Activated T-cell treated with anti-CD3 and anti-CD28 coated beads for 1 hour (primary cell): Measurements from ENCODE around the gene CAPN15.
"Not testable (repeated sequence)": the region's sequence is repeated elsewhere in the genome, so short reads cannot be mapped to it uniquely, and the experiment has no call there.

Source experiments
- DNase-seq: peaks from one replicate; pipeline ENCODE4 v3.0.0-alpha.2; 2020; ENCODE audit warnings: low read depth

The CAPN15 gene

GRCh38 chr16:592518-593306 is 65.2 kb downstream of the CAPN15 start:
- DNase-seq = no peak

GRCh38 chr16:593406-593805 is 65.9 kb downstream of the CAPN15 start:
- no peak for DNase-seq

- DNase-seq = no peak
These were observed 66.3 kb downstream of the CAPN15 start for GRCh38 chr16:593807-594206.

DNA sequence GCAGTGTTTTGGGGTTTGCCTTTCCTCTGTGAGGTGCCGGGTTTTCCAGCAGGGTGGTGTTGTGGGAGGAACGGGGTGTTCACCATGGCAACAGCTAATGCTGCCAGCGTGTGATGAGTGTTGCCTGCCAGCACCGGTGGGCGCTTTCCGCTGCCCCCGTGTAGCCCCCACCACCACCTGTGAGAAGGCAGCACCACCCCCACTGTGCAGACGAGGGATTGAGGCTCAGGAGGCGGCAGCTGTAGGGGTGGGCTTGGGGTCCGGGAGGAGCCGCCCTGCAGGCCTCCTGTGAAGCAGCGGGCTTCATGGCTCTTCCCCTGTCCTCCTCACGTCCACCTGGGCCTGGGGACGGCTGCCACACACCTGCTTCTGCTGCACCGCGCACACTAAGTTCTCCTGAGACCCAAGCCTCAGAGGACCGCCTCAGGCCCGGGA is 67.6 kb downstream of the CAPN15 start:
- no peak for DNase-seq

DNA sequence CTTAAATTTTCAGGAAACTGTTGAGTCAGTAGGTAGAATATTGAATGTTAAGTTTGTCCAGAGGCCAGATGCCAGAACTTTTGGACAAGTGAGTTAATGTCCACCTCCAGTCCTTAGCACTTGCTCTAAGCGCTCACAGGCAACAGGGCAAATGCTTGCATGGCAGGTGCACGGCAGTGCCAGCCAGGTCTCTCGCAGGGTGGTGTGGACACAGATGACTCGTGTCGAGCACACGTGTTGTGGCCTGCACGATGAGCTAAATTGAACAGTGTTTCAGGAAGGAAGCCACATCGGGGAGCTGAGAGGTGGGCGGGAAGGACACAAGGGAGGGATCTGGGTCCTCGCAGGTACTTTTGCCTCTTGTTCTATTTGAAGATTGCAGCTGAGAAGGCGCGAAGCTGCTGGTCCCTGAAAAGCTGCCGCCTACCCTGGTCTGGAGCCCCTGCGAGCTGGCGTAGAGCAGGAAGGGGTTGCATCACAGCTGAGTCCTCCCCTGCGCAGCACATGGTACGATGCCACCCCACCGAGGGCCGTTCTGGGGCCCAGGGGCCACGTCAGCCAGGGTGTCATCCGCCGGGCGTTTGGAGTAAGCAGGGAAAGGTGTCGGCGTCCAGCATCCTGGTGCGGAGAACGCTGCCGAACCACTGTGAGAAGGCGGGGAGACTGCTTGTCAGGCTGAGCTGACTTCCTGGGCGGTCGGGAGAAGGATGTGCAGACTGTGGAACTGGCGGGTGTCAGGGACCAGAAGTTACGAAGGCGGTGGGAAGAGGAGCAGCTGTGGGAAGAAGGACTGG is 68.6 kb downstream of the CAPN15 start:
- no peak for DNase-seq

DNA sequence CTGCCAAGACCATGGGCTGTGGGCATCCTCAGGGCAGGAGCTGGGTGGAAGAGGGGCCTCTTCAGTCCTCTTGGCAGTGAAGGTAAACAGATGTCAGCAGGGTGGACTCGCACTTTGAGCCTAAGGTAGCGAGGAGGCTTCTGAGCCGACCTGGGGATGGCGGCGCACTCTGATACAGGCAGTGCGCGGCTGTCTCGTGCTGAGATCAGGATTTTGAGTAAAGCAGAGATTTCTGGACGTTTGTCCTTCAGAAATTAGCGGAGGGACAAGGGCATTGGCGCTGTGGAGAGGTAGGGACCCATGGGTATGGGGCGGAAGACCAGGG is 69.2 kb downstream of the CAPN15 start:
- no peak for DNase-seq

GRCh38 chr16:597655-598054 is 70.1 kb downstream of the CAPN15 start:
- DNase-seq = not testable (repeated sequence)

GRCh38 chr16:598823-599739 is 71.6 kb downstream of the CAPN15 start:
- DNase-seq = no peak

- no peak for DNase-seq
These were observed 73.3 kb downstream of the CAPN15 start for GRCh38 chr16:600781-601180.

GRCh38 chr16:603933-604332 is 76.4 kb downstream of the CAPN15 start:
- DNase-seq = no peak
